Left ventricle myocardium superior (tissue), 1 donor: ENCODE data around the gene DUSP9. TPM values are rescaled to one million over a fixed set of nuclear protein-coding genes. Genes with fewer than 3 reads are reported as not detected.

Source experiments
- ATAC-seq: fragments of 200-7000 bp; cut with Tn5 transposase; one replicate; pipeline ENCODE4 v1.9.1; 2020; ENCODE audit warnings: mild to moderate bottlenecking, moderate library complexity
- DNase-seq: peaks from one replicate; pipeline ENCODE4 v3.0.0-alpha.2; 2020
- intact Hi-C: fragments of 100-400 bp; cut with micrococcal nuclease; formaldehyde crosslinking; loops from one replicate; pipeline ENCODE4 v1.11.0; 2022
- total RNA-seq: library from RNA; stranded (reverse); fragmentation: NEBNext Ultra II Directional; extraction: Animal tissue kit (Norgen Biotek cat#: 25700); gene quantifications from one replicate; pipeline ENCODE4 v1.2.1, GENCODE V29; 2021
- donor health status: DM: no; HTN: yes; CAD: no; lungs with severe emphysema.

The DUSP9 gene
- total RNA-seq, 1 donor from 2014 or later: 0.10 TPM

- no peak for DNase-seq
- ATAC-seq: no peak
- intact Hi-C loops: no loop called here
Measured at GRCh38 chrX:153614818-153615217, 32.2 kb upstream of the DUSP9 start.

GRCh38 chrX:153620576-153620975 lies 26.4 kb upstream of the DUSP9 start:
- intact Hi-C loops: no loop called here
- DNase-seq: no peak
- ATAC-seq: no peak

- ATAC-seq (no peak), DNase-seq (no peak)
- intact Hi-C loops: no loop called here
Measured at GRCh38 chrX:153621949-153622598, 24.9 kb upstream of the DUSP9 start.

- no peak for ATAC-seq
- no peak for DNase-seq
- intact Hi-C loops: no loop called here
Measured at GRCh38 chrX:153622661-153623309, 24.2 kb upstream of the DUSP9 start.

- intact Hi-C loops: no loop called here
- no peak for ATAC-seq
- no peak for DNase-seq
Measured at GRCh38 chrX:153623310-153624029, 23.5 kb upstream of the DUSP9 start.

GRCh38 chrX:153624196-153625091 lies 22.6 kb upstream of the DUSP9 start:
- intact Hi-C loops: no loop called here
- DNase-seq: no peak
- ATAC-seq: no peak

- DNase-seq (no peak), ATAC-seq (no peak)
- intact Hi-C loops: no loop called here
Measured at GRCh38 chrX:153625271-153626024, 21.6 kb upstream of the DUSP9 start.

- intact Hi-C loops: no loop called here
- ATAC-seq: no peak
- no peak for DNase-seq
Measured at GRCh38 chrX:153626025-153626633, 20.9 kb upstream of the DUSP9 start.

GRCh38 chrX:153626863-153627674 lies 19.9 kb upstream of the DUSP9 start:
- no peak for ATAC-seq
- no peak for DNase-seq
- intact Hi-C loops: no loop called here

GRCh38 chrX:153627675-153628111 lies 19.3 kb upstream of the DUSP9 start:
- ATAC-seq (no peak), DNase-seq (no peak)
- intact Hi-C loops: no loop called here

- DNase-seq: no peak
- intact Hi-C loops: no loop called here
- no peak for ATAC-seq
Measured at GRCh38 chrX:153628129-153628528, 18.9 kb upstream of the DUSP9 start.

GRCh38 chrX:153628665-153629064 lies 18.3 kb upstream of the DUSP9 start:
- DNase-seq (no peak), ATAC-seq (no peak)
- intact Hi-C loops: no loop called here

- intact Hi-C loops: no loop called here
- ATAC-seq: no peak
- no peak for DNase-seq
Measured at GRCh38 chrX:153631346-153631745, 15.7 kb upstream of the DUSP9 start.

GRCh38 chrX:153631907-153632594 lies 15.0 kb upstream of the DUSP9 start:
- no peak for ATAC-seq
- intact Hi-C loops: no loop called here
- no peak for DNase-seq

- DNase-seq (no peak), ATAC-seq (no peak)
- intact Hi-C loops: no loop called here
Measured at GRCh38 chrX:153632595-153632946, 14.4 kb upstream of the DUSP9 start.

GRCh38 chrX:153633048-153633447 lies 14.0 kb upstream of the DUSP9 start:
- ATAC-seq (no peak), DNase-seq (no peak)
- intact Hi-C loops: no loop called here

- DNase-seq (no peak), ATAC-seq (no peak)
- intact Hi-C loops: no loop called here
Measured at GRCh38 chrX:153633607-153634180, 13.3 kb upstream of the DUSP9 start.
